Mammary epithelial cell (primary cell): ENCODE data around the gene PIGR.

Source experiments
- EZH2 ChIP-seq: IDR thresholded peaks from 2 replicates; pipeline ENCODE4 v1.6.1; 2012; ENCODE audit warnings: low read length, inconsistent platforms, borderline replicate concordance
- TF ChIP-seq, protein P1 (sequence below), 2 donors: IDR thresholded peaks in 1 of 2; conservative IDR thresholded peaks in 1 of 2; 2 replicates each; pipeline ENCODE4 v1.5.1; 2011 to 2012; ENCODE audit warnings: inconsistent platforms in 2 of 2, low read length in 2 of 2, mild to moderate bottlenecking in 2 of 2, control low read depth in 1 of 2, low read depth in 1 of 2; ENCODE audit not compliant: insufficient read depth in 1 of 2; ENCODE audit errors: extremely low read depth in 1 of 2

DNA sequence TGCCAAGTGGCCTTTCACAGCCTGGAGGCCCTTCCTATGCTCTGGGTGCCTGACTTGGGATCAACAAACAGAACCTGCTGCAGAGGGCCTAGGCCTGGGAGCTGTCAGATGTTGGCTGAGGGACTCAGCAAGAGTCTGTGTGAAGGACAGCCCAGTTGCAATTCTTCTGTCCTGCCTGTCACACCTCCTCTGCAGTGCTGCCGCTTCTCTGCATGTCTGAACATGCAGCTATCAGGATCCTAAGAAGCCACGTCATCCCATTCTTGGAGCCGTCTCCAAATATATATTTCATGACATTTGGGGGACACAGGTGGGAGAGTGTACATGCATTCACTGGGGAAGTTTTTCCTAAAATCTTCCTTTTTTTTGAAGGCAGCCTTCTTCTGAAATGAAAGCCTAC, 15.4 kb upstream of the PIGR start:
- TF ChIP-seq, protein P1, sequence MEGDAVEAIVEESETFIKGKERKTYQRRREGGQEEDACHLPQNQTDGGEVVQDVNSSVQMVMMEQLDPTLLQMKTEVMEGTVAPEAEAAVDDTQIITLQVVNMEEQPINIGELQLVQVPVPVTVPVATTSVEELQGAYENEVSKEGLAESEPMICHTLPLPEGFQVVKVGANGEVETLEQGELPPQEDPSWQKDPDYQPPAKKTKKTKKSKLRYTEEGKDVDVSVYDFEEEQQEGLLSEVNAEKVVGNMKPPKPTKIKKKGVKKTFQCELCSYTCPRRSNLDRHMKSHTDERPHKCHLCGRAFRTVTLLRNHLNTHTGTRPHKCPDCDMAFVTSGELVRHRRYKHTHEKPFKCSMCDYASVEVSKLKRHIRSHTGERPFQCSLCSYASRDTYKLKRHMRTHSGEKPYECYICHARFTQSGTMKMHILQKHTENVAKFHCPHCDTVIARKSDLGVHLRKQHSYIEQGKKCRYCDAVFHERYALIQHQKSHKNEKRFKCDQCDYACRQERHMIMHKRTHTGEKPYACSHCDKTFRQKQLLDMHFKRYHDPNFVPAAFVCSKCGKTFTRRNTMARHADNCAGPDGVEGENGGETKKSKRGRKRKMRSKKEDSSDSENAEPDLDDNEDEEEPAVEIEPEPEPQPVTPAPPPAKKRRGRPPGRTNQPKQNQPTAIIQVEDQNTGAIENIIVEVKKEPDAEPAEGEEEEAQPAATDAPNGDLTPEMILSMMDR (conservative IDR thresholded peaks at IDR 0.05 in 1 of 2, IDR thresholded peaks at IDR 0.05 in 1 of 2; ENCODE audit: extremely low read depth in 1 of 2, insufficient read depth in 1 of 2, low read depth in 1 of 2, low read length in 2 of 2): no peak
- TF ChIP-seq EZH2: no peak
